HAP-1 (cell line): ENCODE results near the gene ZSWIM5.

Source experiments
- DNase-seq, 2 experiments: peaks; one replicate each; pipeline ENCODE4 v3.0.0-alpha.2; 2016 to 2020; ENCODE audit warnings: low spot score in 2 of 2
- H3K27me3 ChIP-seq: fragments of 250-450 bp; sonication (Bioruptor Pico); 2 replicates; pipeline ENCODE4 v1.5.1; 2020; ENCODE audit warnings: low read depth, mild to moderate bottlenecking, moderate library complexity
- H3K36me3 ChIP-seq: fragments of 250-450 bp; sonication (Bioruptor Pico); replicated peaks from 2 replicates; pipeline ENCODE4 v1.5.1; 2020; ENCODE audit warnings: mild to moderate bottlenecking
- H3K4me1 ChIP-seq: fragments of 250-450 bp; sonication (Bioruptor Pico); 2 replicates; pipeline ENCODE4 v1.5.1; 2020; ENCODE audit warnings: mild to moderate bottlenecking
- H3K4me3 ChIP-seq: fragments of 250-450 bp; sonication (Bioruptor Pico); 2 replicates; pipeline ENCODE4 v1.5.1; 2020; ENCODE audit warnings: mild to moderate bottlenecking, moderate library complexity
- H3K9me3 ChIP-seq: fragments of 250-450 bp; sonication (Bioruptor Pico); 2 replicates; pipeline ENCODE4 v1.5.1; 2020; ENCODE audit warnings: mild to moderate bottlenecking, moderate library complexity
- in situ Hi-C: fragments of 300-500 bp; cut with MboI; formaldehyde crosslinking; loops from 3 replicates; pipeline ENCODE4 v1.14.3; 2020; ENCODE audit warnings: low sequenced_read_pairs, inconsistent platforms, mixed read lengths

The ZSWIM5 gene

GRCh38 chr1:45035631-45036301, 170.6 kb downstream of the ZSWIM5 start:
- H3K27me3 ChIP-seq, result no peaks in the 10 kb centered on the region
- in situ Hi-C loops, result no loop called here
- H3K36me3 ChIP-seq, result no peaks in the 10 kb centered on the region
- DNase-seq, result no peak
- H3K4me3 ChIP-seq, result no peak overlapping the region
- H3K9me3 ChIP-seq, result no peaks in the 10 kb centered on the region
- H3K4me1 ChIP-seq, result no peaks in the 10 kb centered on the region

GRCh38 chr1:45033356-45033755, 173.0 kb downstream of the ZSWIM5 start:
- in situ Hi-C loops, result no loop called here
- Histone ChIP-seq H3K4me1 (no peaks in the 10 kb centered on the region), H3K9me3 (no peaks in the 10 kb centered on the region), H3K36me3 (no peaks in the 10 kb centered on the region), H3K4me3 (no peak overlapping the region), H3K27me3 (no peaks in the 10 kb centered on the region)
- no peak for DNase-seq

- DNase-seq, result no peak
- Histone ChIP-seq H3K27me3 (no peaks in the 10 kb centered on the region), H3K4me3 (no peak overlapping the region), H3K4me1 (no peaks in the 10 kb centered on the region), H3K36me3 (no peaks in the 10 kb centered on the region), H3K9me3 (no peaks in the 10 kb centered on the region)
- in situ Hi-C loops, result no loop called here
Observed at GRCh38 chr1:45032837-45033236, 173.6 kb downstream of the ZSWIM5 start.

GRCh38 chr1:45026446-45026845, 180.0 kb downstream of the ZSWIM5 start:
- in situ Hi-C loops, result no loop called here

GRCh38 chr1:45023663-45024062, 182.7 kb downstream of the ZSWIM5 start:
- no peaks in the 10 kb centered on the region for H3K36me3 ChIP-seq
- no peaks in the 10 kb centered on the region for H3K9me3 ChIP-seq
- H3K4me3 ChIP-seq, result no peak overlapping the region
- H3K4me1 ChIP-seq, result no peaks in the 10 kb centered on the region
- peaks cover 4% of the 10 kb centered on the region; the same call in 1 of the 2 replicates for H3K27me3 ChIP-seq
- DNase-seq, result no peak
- in situ Hi-C loops, result no loop called here

More at GRCh38 chr1:45026446-45026845, 180.0 kb downstream of the ZSWIM5 start:
- no peaks in the 10 kb centered on the region for H3K4me1 ChIP-seq
- no peak overlapping the region for H3K4me3 ChIP-seq
- DNase-seq, result no peak
- H3K36me3 ChIP-seq, result no peaks in the 10 kb centered on the region
- H3K9me3 ChIP-seq, result no peaks in the 10 kb centered on the region
- peaks cover 4% of the 10 kb centered on the region; the same call in 1 of the 2 replicates for H3K27me3 ChIP-seq

- DNase-seq, result peak; percentile 51 to 75
- H3K4me3 ChIP-seq, result no peak overlapping the region
Observed at GRCh38 chr1:45018599-45019230, 187.7 kb downstream of the ZSWIM5 start.

GRCh38 chr1:45016767-45017166, 189.6 kb downstream of the ZSWIM5 start:
- no peaks in the 10 kb centered on the region for H3K27me3 ChIP-seq
- H3K36me3 ChIP-seq, result peaks cover 11% of the 10 kb centered on the region
- peaks cover 3% of the 10 kb centered on the region for H3K4me1 ChIP-seq
- DNase-seq, result no peak
- H3K9me3 ChIP-seq, result no peaks in the 10 kb centered on the region
- in situ Hi-C loops, result loop anchor here (10.0 kb wide), 1 partner anchor 558 kb away; no protein-coding TSS in a partner anchor
- H3K4me3 ChIP-seq, result no peak overlapping the region

More at GRCh38 chr1:45018599-45019230, 187.7 kb downstream of the ZSWIM5 start:
- Histone ChIP-seq H3K27me3 (no peaks in the 10 kb centered on the region), H3K9me3 (no peaks in the 10 kb centered on the region), H3K4me1 (no peaks in the 10 kb centered on the region), H3K36me3 (peaks cover 11% of the 10 kb centered on the region)
- in situ Hi-C loops, result loop anchor here (10.0 kb wide), 1 partner anchor 556 kb away; no protein-coding TSS in a partner anchor

GRCh38 chr1:45016090-45016697, 190.2 kb downstream of the ZSWIM5 start:
- Histone ChIP-seq H3K27me3 (no peaks in the 10 kb centered on the region), H3K4me3 (no peak overlapping the region), H3K9me3 (no peaks in the 10 kb centered on the region), H3K4me1 (peaks cover 8% of the 10 kb centered on the region), H3K36me3 (peaks cover 11% of the 10 kb centered on the region)
- in situ Hi-C loops, result loop anchor here (10.0 kb wide), 1 partner anchor 559 kb away; no protein-coding TSS in a partner anchor
- no peak for DNase-seq

- Histone ChIP-seq H3K4me1 (peaks cover 8% of the 10 kb centered on the region), H3K4me3 (no peak overlapping the region), H3K9me3 (no peaks in the 10 kb centered on the region), H3K27me3 (no peaks in the 10 kb centered on the region), H3K36me3 (peaks cover 11% of the 10 kb centered on the region)
- no peak for DNase-seq
- in situ Hi-C loops, result loop anchor here (10.0 kb wide), 1 partner anchor 559 kb away; no protein-coding TSS in a partner anchor
Observed at GRCh38 chr1:45015683-45016082, 190.7 kb downstream of the ZSWIM5 start.

GRCh38 chr1:45014321-45015028, 191.9 kb downstream of the ZSWIM5 start:
- no peak overlapping the region for H3K4me3 ChIP-seq

GRCh38 chr1:45013551-45014209, 192.7 kb downstream of the ZSWIM5 start:
- in situ Hi-C loops, result loop anchor here (5.0 to 10.0 kb wide), 4 partner anchors 176 to 561 kb away; partner anchors contain the start of gene TESK2

More at GRCh38 chr1:45014321-45015028, 191.9 kb downstream of the ZSWIM5 start:
- DNase-seq, result peak; percentile 70 to 90
- Histone ChIP-seq H3K36me3 (peaks cover 11% of the 10 kb centered on the region), H3K27me3 (no peaks in the 10 kb centered on the region), H3K4me1 (peaks cover 11% of the 10 kb centered on the region), H3K9me3 (no peaks in the 10 kb centered on the region)
- in situ Hi-C loops, result loop anchor here (5.0 to 10.0 kb wide), 4 partner anchors 177 to 560 kb away; partner anchors contain the start of gene TESK2

GRCh38 chr1:45012639-45013278, 193.6 kb downstream of the ZSWIM5 start:
- in situ Hi-C loops, result loop anchor here (5.0 to 10.0 kb wide), 4 partner anchors 175 to 562 kb away; partner anchors contain the start of gene TESK2
- DNase-seq, result peak; percentile 64 to 78
- Histone ChIP-seq H3K27me3 (no peaks in the 10 kb centered on the region), H3K4me3 (peak overlapping the region; percentile 56), H3K36me3 (peaks cover 11% of the 10 kb centered on the region), H3K9me3 (no peaks in the 10 kb centered on the region), H3K4me1 (peaks cover 11% of the 10 kb centered on the region)

More at GRCh38 chr1:45013551-45014209, 192.7 kb downstream of the ZSWIM5 start:
- Histone ChIP-seq H3K4me3 (no peak overlapping the region), H3K27me3 (no peaks in the 10 kb centered on the region), H3K36me3 (peaks cover 11% of the 10 kb centered on the region), H3K9me3 (no peaks in the 10 kb centered on the region), H3K4me1 (peaks cover 11% of the 10 kb centered on the region)
- DNase-seq, result no peak
